HG02610 (cell line): ENCODE results near the gene PRELP.
"Not testable (repeated sequence)": the region's sequence is repeated elsewhere in the genome, so short reads cannot be mapped to it uniquely, and the experiment has no call there.

ENCODE experiments used
- ATAC-seq: cut with Tn5 transposase; IDR thresholded peaks from one replicate; pipeline ENCODE4 v1.9.1; 2021; ENCODE audit warnings: mild to moderate bottlenecking, moderate library complexity; ENCODE audit not compliant: unreplicated experiment

Gene PRELP

GRCh38 chr1:203504400-203505250, 29.0 kb downstream of the PRELP start:
- no peak for ATAC-seq

DNA sequence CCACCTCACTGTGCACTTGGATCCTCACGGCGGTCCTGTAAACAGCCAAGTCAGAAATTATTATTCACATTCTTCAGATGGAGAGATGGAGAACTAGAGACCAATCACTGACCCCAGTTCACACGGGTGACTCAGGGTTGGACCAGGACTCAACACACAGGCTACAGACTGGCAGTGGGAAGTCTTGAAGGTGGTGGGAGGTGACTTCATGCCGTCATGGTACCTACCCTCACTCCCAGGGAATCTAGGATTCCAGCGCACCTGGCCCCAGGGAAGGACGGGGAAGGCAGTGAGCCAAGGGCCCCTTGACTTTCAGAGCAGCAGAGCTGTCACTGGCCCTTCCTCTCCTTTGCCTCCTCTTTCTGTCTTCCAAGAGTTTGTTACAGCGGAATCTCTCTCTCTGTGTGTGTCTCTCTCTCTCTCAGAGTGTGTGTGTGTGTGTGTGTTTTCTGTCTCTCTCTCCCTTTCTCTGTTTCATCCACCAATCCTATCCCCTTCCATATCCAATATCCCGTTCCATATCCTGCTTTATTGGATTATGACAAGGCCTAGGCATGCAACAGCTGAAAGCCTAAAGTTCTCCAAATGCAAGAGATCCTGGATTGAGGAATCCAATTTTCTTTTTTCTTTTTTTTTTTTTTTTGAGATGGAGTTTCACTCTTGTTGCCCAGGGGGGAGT, 30.1 kb downstream of the PRELP start:
- ATAC-seq, result no peak

DNA sequence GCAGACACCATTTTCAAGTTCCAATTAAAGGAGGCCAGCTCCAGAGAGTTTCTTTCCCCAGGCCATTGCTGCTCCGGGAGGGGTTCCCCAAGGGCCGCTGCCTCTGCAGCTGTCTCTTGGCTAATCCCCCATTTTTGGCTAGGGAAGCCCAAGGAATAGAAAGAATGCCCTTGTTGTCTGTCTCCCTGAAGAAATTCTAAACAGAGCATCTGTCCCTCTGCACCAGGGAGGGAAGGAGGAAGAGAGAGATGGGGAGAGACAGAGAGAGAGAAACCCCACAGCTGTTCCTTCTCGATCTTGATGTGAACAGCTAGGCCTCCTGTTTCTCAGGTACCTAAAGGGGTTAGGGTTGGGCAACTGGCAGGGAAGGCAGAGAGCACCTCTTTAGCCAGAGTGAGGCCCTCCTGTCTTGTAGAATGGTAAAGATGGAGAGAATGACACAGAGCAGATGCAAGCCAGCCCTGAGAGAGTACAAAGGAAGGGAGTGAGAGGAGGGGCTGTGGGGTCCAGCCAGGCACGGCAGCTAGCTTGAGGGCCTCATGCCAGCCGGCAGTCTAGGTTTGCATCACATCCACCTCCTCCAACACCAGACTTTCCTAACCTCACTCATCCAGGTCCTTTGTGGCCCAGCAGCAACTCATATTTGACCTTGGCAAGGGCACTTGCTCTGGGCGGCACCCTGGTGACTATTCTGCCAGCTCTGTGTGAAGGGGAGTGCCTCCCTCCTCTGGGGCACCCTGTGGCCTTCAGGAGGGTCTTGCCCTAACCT, 31.4 kb downstream of the PRELP start:
- ATAC-seq, result no peak

GRCh38 chr1:203507759-203508158, 32.2 kb downstream of the PRELP start:
- no peak for ATAC-seq

DNA sequence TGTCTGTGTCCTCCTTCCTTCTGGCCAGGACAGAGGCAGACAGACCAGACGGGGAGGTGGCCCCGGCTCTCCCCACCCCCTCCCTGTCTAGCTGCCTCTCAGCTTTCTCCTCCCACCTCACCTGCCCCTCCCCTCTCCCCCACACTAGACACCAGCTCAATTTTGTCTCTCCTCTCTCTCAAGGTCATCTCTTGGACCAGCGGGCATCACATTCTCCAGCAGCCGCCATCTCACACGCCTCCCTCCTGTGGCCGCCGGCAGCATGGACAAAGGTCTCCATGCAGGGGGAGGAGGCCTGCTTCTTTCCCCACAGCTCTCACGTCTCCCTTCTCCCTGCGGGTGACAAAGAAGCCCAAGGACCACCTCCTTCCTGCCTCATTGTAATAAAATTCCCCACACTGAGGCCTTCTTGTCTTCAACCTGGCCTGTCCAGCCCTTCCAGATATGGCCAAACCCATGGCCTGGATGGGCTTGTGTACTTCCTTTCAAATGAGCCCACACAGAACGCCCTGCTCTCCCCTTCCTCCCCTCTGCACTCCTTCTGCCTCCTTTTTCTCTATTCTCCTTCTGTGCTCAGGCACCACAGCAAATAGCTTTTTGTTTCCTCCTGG, 33.0 kb downstream of the PRELP start:
- ATAC-seq, result no peak

DNA sequence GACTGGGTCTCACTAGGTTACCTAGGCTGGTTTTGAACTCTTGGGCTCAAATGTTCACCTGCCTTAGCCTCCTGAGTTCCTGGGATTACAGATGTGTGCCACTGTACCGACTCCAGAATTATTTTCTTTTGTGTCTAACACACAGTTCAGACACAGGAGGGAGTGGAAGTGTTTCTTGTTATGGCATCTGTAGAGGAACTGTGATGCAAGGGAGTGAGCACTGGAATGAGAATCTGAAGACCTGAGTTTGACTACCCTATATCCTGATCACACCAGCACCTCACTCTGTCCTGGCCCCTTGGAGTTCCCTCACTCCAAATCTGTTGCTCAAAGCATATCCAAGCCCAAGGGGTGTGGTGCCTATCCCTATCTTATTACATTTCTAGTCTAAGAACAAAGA, 33.5 kb downstream of the PRELP start:
- no peak for ATAC-seq

DNA sequence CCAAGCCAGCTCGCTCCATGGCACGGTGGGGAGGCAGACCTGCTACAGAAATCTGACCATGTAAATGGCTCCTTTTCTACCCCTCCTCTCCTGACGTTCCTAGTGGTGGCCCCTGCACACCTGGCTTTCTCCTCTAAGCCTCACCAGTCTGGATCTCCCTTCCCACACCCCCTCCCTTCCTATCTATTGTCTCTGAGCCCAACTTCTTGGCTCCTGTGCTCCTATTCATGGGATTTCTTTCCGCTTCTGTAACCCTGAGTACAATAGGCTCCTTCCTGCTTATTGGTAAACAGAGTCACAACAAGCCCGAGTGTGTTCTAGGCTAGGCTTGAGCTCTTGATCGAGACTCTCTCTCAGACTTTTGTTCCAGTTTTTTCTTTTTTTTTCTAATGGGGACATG, 35.9 kb downstream of the PRELP start:
- ATAC-seq, result no peak

- no peak for ATAC-seq
Measured at GRCh38 chr1:203511930-203512329, 36.3 kb downstream of the PRELP start.

DNA sequence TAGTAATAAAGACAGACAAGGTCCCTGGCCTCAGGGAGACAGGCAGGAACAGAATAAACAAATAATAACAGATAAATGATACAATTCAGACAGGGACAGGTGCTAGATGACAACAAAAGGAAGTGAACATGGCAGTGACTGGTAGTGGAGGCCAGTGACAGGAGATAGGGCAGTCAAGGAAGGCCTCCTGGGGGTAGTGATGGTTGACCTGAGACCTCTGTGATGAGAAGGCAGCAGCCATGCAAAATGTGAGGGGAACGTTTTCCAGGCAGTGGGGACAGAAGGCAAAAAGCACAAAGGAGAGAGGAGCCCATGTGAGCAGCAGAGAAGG, 36.9 kb downstream of the PRELP start:
- no peak for ATAC-seq

GRCh38 chr1:203512848-203513584, 37.4 kb downstream of the PRELP start:
- ATAC-seq, result no peak

DNA sequence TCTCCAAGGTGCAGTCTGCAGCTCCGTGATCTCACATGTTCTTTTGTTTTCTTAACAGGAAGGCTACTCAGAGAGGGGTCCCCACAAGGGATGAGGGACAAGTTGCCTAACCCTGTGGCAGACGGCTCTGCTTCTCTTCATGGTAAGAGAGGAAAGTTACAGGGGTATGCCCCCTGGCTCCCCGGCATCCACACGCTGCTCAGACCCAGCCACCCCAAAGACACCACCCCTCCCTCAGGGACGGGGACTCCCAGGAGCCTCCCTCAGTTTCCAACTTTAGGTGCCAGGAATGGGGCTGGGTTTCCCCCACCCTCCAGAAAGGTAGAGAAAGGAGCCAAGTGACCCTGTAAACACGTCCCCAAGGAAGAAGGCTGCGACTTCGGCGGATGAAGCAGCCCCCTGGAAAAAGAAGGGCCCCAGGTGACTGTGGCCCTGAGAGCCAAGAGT, 38.0 kb downstream of the PRELP start:
- ATAC-seq, result no peak

- ATAC-seq, result no peak
Measured at GRCh38 chr1:203516184-203516583, 40.6 kb downstream of the PRELP start.

DNA sequence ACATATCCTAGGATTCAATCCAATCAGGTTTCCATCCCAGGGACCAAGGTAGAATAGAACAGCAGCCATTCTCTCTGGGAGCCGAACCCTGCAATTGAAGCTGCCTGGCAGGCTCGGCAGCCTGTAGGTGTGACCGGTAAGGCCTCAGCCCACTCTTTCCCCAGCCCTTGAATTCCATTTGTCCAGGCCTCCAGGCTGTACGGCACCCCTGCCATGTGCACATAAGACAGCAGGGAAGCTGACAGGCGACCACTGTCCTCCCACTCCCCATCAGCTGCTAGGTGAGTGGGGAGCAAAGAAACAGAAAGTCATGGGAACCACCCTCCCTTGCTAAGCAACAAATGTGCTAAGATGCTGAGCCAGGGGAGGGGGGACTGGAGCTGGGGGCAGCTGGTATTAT, 41.3 kb downstream of the PRELP start:
- ATAC-seq, result no peak

GRCh38 chr1:203517426-203518110, 42.0 kb downstream of the PRELP start:
- no peak for ATAC-seq

DNA sequence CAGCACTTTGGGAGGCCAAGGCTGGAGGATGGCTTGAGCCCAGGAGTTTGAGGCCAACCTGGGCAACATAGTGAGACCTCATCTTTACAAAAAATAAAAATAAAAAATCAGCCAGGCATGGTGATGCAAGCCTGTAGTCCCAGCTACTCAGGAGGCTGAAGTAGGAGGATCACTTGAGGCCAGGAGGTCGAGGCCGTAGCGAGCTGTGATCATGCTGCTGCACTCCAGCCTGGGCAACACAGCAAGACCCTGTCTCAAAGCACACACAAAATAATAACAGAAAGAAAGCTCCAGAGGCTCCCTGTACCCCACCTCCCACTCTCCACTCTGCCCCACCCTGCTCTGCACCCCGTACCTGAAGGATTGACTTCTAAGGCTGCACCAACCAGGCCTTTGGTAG, 42.5 kb downstream of the PRELP start:
- ATAC-seq, result not testable (repeated sequence)

- no peak for ATAC-seq
Measured at GRCh38 chr1:203518541-203518940, 42.9 kb downstream of the PRELP start.

DNA sequence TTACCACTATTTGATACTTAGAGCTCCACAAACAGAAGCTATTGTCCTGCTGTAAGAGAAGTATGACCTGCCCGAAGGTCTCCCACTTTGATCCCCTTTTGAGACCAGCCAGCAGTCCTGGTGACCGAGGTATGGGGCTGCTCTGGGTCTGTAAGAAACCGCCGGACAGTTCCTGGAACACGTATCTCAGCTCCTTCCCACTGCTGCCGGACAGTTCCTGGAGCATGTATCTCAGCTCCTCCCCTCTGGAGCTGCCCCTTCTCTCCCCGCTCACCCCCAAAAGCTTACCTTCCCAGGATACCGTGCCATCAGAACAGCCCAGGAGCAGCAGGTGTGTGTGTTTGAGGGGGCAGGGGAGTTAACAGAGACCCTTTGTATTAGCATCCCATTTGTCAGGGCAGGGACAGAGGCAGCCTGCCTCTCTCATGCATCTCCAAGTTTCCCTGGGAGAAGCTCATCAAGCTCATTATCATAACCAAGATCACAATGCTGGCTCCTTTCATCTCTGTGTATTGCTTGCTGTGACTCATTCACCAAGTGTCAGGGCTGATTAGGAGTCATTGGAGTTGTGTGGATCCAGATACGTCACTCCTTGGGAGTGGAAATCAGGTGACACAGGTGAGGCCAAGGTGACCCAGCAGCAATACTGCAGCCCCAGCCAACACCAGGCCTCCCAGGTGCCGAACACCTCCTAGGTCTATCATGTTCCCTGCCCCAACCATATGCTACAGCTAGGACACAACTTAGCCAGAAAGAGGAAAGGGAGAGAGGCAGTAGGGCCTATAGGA, 43.6 kb downstream of the PRELP start:
- no peak for ATAC-seq

DNA sequence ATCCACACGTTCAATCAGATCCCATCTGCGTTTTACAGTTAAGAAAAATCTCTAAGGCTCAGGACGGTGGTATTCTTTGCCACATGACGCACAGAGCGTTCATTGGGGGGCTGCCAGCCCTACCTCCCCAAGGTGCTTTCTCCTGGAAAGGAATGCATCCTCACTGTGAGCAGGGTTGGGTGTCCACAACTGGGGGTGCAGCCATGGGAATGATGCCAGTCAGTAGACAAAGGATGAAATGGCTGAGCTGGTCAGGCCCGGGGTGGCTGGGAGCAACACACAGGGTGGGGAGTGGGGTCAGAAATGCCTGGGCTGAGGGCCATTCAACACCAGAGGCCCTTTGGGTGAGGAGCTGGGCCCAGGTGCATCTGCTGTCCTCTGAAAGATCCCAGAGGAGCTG, 44.3 kb downstream of the PRELP start:
- no peak for ATAC-seq

DNA sequence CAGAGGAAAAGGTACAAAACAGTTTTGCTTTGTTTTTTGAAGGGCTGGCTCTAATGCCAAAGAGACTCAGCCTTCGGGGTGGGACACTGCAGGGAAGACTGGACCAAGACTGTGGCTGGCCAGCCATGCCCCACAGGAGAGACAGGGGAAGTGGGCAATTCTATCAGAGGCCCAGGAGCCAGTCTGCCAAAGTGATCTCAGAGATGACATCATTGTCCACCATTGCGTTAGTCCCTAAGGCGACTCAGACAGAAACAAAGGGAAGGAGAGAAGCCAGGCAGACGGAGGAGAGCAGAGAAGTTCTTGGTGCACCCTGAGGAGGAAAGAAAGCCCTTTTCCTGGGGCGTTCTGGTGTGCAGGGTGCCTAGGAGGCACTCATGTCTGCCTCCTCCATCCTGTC, 44.7 kb downstream of the PRELP start:
- no peak for ATAC-seq
